GM12865 (cell line): ENCODE measurements around the gene DLG1.

Experiments used
- DNase-seq: peaks from one replicate; pipeline ENCODE4 v3.0.0; 2010; ENCODE audit warnings: low read depth
- H3K4me3 ChIP-seq: 2 replicates; pipeline ENCODE4 v1.5.1; 2011; ENCODE audit warnings: mild to moderate bottlenecking, low read depth, low read length, control low read depth
- TF ChIP-seq, protein P1 (sequence below): IDR thresholded peaks from 2 replicates; pipeline ENCODE4 v1.5.1; 2011; ENCODE audit warnings: low read length, control low read depth, low read depth, inconsistent platforms; ENCODE audit not compliant: insufficient read depth; ENCODE audit errors: missing control alignments

The DLG1 gene

DNA sequence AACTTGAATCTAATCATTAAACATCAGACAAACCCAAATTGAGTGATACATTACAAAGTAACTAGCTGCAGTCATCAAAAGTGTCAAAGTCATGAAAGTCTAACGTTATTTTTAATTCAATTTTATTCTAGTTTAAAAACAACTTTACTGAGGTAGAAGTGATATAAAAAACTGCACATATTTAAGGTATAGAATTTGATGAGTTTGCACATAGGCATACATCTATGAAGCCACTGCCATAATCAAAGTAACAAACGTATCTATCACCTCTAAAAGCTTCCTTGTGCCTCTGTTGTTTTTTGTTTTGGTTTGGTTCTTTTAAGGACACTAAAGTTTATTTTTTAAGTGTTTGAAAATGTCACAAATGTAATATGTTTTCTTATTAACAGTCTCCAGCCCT, 130.9 kb downstream of the DLG1 start:
- TF ChIP-seq, protein P1, sequence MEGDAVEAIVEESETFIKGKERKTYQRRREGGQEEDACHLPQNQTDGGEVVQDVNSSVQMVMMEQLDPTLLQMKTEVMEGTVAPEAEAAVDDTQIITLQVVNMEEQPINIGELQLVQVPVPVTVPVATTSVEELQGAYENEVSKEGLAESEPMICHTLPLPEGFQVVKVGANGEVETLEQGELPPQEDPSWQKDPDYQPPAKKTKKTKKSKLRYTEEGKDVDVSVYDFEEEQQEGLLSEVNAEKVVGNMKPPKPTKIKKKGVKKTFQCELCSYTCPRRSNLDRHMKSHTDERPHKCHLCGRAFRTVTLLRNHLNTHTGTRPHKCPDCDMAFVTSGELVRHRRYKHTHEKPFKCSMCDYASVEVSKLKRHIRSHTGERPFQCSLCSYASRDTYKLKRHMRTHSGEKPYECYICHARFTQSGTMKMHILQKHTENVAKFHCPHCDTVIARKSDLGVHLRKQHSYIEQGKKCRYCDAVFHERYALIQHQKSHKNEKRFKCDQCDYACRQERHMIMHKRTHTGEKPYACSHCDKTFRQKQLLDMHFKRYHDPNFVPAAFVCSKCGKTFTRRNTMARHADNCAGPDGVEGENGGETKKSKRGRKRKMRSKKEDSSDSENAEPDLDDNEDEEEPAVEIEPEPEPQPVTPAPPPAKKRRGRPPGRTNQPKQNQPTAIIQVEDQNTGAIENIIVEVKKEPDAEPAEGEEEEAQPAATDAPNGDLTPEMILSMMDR, result no peak
- H3K4me3 ChIP-seq, result no peak overlapping the region
- DNase-seq, result no peak

DNA sequence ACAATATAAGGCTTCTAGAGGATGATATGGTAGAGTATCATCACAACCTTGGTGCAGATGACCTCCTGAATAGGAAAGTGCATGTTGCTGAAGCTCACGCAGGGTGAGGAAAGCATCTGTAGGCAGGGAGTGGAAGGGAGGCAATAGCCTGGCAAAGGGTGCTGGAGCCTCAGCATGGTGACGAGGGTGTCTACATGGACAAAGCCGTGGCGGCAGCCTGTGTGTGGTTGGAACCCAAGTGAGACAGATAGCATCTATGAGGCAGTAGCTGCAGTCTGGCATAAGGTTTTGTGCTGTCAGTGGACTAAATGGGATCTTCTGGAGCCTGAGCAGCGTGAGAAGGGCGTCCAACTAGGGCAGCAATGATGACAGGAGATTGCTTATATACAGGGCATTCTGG, 132.5 kb downstream of the DLG1 start:
- no peak for DNase-seq
- TF ChIP-seq, protein P1, result no peak
- H3K4me3 ChIP-seq, result no peak overlapping the region

DNA sequence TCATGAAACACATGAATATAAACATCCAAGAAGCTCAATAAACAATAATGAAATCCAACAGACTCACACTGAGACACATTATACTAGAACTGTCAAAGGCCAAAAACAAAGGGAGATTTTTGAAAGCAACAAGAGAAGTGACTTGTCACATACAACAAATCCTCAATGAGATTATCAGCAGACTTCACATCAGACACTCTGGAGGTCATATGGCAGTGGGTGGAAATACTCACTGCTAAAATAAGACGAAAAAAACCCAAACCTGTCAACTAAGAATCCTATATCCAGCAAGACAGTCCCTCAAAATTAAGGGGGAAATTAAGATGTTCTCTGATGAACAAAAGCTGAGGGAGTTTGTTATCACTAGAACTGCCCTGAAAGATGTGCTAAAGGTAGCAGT, 143.4 kb downstream of the DLG1 start:
- TF ChIP-seq, protein P1, result no peak
- DNase-seq, result no peak
- H3K4me3 ChIP-seq, result no peak overlapping the region

DNA sequence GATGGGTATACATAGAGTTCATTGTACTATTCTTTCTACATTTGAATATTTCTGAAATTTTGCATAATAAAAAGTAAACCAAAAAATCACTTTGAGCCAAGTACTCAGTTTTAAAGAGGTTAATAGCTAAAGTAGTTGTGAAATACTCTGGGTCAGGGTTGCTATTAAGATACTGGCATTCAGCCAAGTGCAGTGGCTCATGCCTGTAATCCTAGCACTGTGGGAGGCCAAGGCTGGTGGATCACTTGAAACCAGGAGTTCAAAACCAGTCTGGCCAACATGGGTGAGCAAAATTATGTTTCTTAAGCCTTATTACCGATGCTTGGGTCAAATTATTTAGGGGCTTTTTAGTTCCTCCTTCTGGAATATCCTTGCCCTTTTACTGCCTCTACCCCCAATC, 146.8 kb downstream of the DLG1 start:
- TF ChIP-seq, protein P1, result no peak
- H3K4me3 ChIP-seq, result no peak overlapping the region
- DNase-seq, result peak; percentile 13

DNA sequence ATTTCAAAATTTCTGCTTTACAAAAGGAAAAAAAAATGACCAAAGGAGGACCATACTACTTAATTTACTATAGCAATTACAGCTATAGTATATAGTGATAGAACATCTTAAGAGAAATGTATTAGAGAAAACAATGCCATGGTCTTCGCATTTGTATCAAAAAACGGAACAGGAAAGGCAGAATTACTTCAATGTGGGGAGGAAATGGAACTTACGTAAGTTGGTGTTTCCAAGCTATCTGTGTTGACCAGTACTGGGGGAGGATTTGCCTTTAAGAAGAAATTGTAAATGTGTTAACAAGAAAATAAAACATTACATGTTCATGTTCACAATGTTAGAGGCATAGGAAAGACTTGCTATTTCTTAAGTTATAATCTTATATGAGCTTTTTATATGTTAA, 148.9 kb downstream of the DLG1 start:
- no peak for DNase-seq
- TF ChIP-seq, protein P1, result no peak
- no peak overlapping the region for H3K4me3 ChIP-seq

DNA sequence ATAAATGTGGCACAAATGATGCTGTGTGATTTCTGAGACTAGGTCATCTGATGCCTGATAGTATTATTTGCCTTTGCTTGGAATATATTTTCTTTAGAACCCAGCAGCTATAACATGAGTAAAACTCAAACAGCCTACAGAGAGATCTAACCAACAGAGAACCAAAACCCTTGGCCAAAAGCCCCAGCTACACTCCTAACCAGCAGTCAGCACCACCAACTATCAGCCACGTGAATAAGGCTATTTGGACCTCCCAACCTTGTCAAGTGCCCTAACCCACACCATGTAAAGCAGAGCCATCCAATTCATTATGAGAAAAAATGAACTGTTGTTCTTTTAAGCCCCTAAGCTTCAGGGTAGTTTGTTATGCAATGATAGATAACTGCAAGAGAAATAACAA, 154.2 kb downstream of the DLG1 start:
- no peak overlapping the region for H3K4me3 ChIP-seq
- TF ChIP-seq, protein P1, result no peak
- DNase-seq, result peak; percentile 15

DNA sequence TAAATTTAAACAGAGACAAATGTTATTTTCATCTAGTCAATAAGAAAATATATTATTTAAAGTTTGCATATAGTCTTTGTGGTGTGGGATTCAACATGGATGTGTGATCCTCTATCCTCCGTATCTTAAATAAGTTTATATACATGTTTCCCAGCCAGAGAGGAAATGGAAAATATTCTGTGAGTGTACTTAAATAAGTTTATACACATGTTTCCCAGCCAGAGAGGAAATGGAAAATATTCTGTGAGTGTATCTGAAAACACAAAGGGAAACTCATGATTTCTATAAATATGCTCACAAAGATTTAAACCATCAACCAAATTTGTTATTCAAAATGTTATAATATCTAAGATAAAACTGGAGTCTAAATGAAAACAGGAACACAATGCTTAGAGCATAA, 158.8 kb downstream of the DLG1 start:
- TF ChIP-seq, protein P1, result no peak
- DNase-seq, result no peak
- no peak overlapping the region for H3K4me3 ChIP-seq
